ENCODE measurements around the gene HIPK1.

Gene HIPK1

DNA sequence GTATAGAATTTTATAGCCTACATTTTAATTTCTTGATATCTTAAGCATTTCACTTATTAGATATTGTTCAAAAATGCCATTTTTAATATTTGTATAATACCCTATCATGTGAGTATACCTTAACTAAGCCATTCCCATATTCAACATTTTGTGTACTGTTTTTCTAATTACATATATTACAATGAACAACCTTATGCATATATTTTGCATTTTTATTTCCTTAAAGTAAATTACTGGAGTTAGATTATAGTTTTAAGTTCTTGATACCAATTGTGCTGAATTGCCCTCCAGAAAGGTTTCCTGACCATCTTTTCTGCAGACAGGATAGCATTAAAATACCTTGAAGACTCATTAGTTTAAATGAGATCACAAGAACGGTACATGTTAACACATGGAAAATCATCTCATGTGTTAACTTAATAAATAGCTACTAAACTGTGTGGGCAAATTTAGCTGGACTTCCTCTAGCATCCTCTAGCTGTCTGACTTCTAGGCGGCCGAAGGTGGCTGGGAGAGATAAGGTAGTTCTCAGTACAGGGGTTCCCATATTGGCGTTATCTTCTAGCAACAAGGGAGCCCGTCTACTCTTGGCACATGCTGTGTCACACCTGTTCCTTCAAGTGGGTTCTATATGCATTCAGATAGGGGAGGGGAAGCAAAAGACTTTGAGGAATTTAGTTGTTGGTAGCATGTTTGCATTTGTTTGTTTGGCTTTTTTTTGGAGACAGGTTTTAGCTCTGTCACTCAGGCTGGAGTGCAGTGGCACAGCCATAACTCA, 15.0 kb upstream of the HIPK1 start:
- DNase-seq = no peak

DNA sequence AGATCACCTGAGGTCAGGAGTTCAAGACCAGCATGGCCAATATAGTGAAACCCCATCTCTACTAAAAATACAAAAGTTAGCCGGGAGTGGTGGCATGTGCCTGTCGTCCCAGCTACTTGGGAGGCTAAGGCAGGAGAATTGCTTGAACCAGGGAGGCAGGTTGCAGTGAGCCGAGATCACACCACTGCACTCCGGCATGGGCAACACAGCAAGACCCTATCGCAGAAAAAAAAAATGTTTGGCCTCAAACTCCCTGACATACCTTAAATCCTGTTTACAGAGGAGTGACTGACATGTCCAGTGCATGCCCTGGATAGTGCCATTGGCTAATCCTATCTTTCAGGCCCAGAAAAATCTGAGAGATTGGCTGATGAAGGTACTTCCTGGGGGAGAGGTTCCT, 12.2 kb upstream of the HIPK1 start:
- DNase-seq = no peak

- no peak for DNase-seq
These were observed 11.6 kb upstream of the HIPK1 start for GRCh38 chr1:113917400-113918082.

GRCh38 chr1:113918243-113918642, 10.9 kb upstream of the HIPK1 start:
- no peak for DNase-seq

- DNase-seq = no peak
These were observed 6.2 kb upstream of the HIPK1 start for GRCh38 chr1:113922957-113923356.

GRCh38 chr1:113924473-113924872, 4.7 kb upstream of the HIPK1 start:
- no peak for DNase-seq

DNA sequence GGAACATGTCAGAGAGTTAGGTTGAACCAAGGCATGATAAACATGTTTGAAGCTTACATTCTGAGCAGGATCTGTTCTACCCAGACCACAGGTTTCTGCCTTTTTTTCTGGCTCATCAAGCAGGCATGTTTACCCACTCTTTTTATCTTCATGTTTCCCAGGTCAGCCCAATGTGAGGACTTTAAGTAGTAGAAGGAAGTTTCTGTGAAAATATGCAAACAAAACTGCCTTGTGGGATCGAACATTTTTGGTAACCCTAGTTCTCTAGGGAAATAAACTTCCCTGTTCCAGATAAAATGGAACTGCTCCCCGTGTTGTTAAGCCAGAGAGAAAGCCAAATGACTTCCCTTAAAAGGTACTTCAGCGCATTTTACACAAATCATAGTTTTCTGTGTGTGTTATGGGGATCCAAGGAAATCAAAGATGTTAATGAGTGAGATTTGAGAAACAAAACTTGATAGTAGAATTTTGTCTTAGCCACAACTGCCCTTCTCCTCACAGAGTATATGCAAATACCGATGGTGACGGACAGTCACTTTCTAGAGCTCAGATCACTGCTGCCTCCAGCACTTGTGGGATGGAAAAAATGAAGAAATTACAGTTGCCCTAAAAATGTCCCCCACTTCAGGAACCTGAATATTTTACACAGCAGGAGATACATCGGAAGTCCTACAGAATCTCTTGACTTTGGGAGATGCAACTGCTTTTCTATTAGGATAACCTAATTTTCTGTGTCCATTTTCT, 765 bp upstream of the HIPK1 start:
- peak; percentile 41 for DNase-seq

DNA sequence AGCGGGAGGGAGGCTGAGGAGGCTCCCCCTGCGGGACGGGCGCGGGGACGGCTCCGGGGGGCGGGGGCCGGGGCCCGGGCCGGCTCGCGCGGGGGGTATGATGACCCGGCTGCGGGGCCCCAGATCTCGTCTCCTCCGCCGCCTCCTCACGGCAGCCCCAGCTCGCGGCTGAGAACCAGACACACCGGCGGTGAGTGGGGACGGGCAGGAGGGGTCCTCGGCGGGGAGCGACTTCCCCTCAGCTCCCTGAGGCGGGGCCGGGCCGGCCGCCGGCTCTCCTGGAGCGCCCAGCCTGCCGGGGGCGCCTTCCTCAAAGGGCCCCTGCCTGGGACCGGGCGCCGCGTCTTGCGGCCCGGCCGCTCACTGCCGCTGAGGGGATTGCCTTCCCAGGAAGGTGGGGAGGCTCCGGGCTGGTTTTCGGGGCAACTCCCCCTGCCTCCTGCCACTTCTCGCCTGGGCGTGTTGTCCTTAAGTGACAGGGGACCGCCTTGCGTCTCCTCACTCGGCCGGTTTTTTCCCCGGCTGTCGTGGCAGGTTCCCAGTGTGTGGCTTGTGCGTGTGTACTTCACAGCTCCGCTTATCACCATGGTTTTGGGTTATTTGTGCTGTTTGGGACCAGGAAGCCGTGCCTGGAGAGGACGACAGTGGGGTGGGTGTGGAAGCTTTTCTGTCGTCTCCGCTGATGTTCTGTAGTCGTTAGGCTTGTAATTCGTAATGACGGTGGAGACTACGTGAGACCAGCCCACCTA, 800 bp downstream of the HIPK1 start:
- peak; percentile 81 for DNase-seq

DNA sequence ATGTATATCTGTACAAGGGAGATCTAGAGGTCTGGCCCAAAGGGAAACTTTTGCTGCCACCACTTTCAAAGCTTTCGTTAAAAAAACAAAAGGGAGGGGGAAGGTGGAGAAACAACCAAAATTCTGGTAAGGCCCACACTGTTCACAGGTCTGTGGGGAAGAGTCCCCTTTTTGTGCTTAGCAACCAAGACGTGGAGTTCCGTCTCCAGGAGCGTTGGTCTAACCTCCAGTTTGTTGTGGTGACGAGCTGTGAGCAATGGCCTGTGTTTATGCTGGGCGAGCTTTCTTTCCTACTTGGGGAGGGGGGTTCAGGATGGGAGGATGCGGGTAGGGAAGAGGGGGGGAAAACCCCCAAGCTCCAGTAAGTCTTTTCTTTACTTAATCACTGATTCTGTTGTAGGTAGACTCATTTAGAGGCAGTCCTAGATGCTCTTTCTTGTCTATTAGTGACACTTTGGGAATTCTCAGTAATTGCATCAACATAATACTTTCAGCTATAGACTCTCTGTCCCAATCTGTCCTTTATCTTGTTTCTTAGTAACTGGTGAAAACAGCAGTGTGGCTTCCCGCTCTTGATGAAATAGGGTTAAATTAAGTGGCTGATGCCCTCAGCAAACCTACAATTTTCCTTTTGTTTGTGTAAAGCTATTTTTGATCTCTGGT, 1.5 kb downstream of the HIPK1 start:
- peak; percentile 56 for DNase-seq

DNA sequence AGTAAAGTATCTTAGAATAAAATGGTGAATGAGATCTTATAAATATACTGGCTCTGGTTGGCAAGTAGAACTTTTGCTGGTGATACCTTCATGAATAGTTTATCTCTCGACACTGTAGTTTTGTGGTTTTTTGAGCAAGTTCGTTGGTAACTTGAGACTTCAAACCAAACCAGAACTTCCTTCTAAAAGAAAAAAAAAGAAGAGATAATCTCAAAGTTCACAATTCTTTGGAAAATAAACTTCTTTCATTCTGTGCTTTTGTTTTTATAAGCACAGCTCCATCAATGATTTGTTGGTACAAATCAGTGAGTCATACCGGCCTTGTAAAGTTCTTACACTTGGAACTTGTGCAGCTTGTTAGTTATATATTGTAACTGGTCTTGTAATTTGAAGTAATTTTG, 2.3 kb downstream of the HIPK1 start:
- no peak for DNase-seq

- no peak for DNase-seq
These were observed 4.9 kb downstream of the HIPK1 start for GRCh38 chr1:113934006-113934405.

DNA sequence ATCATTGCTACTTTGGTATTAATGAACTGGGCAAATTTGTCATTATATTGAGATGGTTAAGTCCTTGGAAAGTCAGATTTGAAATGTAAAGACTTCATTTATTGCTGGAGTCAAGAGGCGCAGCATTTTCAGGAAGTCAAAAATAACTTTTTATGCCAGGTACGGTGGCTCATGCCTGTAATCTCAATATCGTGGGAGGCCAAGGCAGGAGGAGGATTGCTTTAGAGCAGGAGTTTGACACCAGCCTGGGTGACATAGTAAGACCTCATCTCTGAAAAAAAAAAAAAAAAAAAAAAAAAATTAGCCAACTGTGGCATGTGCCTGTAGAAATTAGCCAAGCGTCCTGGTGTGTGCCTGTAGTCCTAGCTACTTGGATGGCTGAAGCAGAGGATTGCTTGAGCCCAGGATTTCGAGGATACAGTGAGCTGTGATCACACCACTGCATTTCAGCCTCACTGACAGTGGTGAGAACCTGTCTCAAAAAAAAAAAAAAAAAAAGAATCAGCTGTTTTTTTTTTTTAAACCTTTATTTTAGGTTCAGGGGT, 5.5 kb downstream of the HIPK1 start:
- DNase-seq = no peak

- DNase-seq = no peak
These were observed 6.1 kb downstream of the HIPK1 start for GRCh38 chr1:113935176-113935575.

GRCh38 chr1:113935970-113936369, 6.8 kb downstream of the HIPK1 start:
- DNase-seq = no peak

- no peak for DNase-seq
These were observed 8.0 kb downstream of the HIPK1 start for GRCh38 chr1:113937146-113937545.

DNA sequence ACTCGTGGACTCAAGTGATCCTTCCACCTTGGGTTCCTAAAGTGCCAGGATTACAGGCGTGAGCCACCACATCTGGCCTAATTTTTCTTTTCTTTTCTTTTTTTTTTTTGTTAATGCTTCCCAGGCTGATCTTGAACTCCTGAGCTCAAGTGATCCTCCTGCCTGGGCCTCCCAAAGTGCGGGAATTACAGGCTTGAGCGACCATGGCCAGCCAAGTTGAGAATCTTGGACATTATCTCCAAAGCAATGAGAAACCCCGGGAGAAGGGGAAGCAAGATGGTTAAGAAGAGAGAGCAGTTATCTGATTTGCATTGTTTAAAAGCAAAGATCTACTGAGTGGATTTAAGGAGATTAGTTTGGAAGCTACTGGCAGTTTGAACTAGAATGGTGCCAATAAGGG, 9.1 kb downstream of the HIPK1 start:
- no peak for DNase-seq

DNA sequence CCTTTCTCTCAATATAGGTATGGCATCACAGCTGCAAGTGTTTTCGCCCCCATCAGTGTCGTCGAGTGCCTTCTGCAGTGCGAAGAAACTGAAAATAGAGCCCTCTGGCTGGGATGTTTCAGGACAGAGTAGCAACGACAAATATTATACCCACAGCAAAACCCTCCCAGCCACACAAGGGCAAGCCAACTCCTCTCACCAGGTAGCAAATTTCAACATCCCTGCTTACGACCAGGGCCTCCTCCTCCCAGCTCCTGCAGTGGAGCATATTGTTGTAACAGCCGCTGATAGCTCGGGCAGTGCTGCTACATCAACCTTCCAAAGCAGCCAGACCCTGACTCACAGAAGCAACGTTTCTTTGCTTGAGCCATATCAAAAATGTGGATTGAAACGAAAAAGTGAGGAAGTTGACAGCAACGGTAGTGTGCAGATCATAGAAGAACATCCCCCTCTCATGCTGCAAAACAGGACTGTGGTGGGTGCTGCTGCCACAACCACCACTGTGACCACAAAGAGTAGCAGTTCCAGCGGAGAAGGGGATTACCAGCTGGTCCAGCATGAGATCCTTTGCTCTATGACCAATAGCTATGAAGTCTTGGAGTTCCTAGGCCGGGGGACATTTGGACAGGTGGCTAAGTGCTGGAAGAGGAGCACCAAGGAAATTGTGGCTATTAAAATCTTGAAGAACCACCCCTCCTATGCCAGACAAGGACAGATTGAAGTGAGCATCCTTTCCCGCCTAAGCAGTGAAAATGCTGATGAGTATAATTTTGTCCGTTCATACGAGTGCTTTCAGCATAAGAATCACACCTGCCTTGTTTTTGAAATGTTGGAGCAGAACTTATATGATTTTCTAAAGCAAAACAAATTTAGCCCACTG, 11.5 kb downstream of the HIPK1 start:
- no peak for DNase-seq

GRCh38 chr1:113941245-113941559, 12.1 kb downstream of the HIPK1 start:
- DNase-seq = no peak

GRCh38 chr1:113942527-113942926, 13.4 kb downstream of the HIPK1 start:
- DNase-seq = no peak

DNA sequence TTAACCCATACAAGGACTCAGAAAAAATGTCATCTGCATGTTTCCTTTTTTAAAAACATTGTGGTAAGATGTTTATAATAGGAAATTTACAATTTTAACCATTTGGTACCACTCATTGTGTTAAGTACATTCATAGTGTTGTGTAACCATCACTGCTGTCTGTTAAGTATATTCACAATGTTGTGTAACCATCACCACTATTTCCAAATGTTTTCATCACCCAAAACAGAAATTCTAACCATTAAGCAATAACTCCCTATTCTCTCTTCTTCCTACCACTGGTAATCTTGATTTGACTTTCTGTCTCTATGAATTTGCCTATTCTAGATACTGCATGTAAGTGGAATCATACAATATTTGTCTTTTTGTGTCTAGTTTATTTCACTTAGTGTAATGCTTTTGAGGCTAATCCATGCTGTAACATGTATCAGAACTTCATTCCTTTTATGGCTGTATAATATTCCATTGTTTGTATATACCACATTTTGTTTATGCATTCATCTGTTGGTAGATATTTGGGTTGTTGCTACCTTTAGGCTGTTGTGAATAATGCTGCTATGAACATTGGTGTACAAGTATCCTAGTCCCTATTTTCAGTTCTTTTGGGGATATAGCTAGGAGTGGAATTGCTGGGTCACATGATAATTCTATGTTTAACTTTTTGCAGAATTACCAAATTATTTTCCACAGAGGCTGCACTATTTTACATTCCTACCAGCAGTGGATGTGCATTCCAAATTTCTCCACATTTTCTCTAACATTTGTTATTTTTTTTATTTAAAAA, 14.1 kb downstream of the HIPK1 start:
- no peak for DNase-seq

DNA sequence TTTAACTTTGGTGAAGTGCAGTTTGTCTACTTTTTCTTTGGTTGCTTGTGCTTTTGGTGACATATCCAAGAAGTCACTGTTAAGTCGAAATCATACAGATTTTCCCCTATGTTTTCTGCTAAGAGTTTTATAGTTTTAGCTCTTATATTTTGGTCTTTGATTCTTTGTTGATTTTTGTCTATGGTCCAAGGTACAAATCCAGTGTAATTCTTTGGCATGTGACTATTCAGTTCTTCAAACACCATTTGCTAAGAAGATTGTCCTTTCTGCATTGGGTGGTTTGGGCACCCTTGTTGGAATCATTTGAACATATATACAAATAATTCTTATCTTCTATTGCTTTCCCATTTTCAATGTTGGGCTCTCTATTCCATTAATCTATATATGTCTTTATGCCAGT, 16.2 kb downstream of the HIPK1 start:
- no peak for DNase-seq
